PC-9 (cell line): ENCODE data around the gene SKIL.
"Not testable (repeated sequence)": the region's sequence is repeated elsewhere in the genome, so short reads cannot be mapped to it uniquely, and the experiment has no call there.

Source experiments
- EZH2 ChIP-seq: fragments of 200-600 bp; sonication (generic); IDR thresholded peaks from 2 replicates; pipeline ENCODE4 v1.8.0; 2017; ENCODE audit warnings: antibody characterized with exemption, low read depth
- TF ChIP-seq, protein P1 (sequence below): fragments of 200-600 bp; sonication (generic); conservative IDR thresholded peaks from 2 replicates; pipeline ENCODE4 v1.6.1; 2017; ENCODE audit warnings: mixed run types, antibody characterized with exemption, mild to moderate bottlenecking, moderate library complexity

- TF ChIP-seq, protein P1, sequence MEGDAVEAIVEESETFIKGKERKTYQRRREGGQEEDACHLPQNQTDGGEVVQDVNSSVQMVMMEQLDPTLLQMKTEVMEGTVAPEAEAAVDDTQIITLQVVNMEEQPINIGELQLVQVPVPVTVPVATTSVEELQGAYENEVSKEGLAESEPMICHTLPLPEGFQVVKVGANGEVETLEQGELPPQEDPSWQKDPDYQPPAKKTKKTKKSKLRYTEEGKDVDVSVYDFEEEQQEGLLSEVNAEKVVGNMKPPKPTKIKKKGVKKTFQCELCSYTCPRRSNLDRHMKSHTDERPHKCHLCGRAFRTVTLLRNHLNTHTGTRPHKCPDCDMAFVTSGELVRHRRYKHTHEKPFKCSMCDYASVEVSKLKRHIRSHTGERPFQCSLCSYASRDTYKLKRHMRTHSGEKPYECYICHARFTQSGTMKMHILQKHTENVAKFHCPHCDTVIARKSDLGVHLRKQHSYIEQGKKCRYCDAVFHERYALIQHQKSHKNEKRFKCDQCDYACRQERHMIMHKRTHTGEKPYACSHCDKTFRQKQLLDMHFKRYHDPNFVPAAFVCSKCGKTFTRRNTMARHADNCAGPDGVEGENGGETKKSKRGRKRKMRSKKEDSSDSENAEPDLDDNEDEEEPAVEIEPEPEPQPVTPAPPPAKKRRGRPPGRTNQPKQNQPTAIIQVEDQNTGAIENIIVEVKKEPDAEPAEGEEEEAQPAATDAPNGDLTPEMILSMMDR, result not testable (repeated sequence)
- TF ChIP-seq EZH2, result not testable (repeated sequence)
Measured at GRCh38 chr3:170327868-170328548, 29.5 kb upstream of the SKIL start.
